Measurements from ENCODE around the gene RFPL3. TPM values are rescaled to one million over a fixed set of nuclear protein-coding genes. Genes with fewer than 3 reads are reported as not detected.
"Not testable (repeated sequence)": the region's sequence is repeated elsewhere in the genome, so short reads cannot be mapped to it uniquely, and the experiment has no call there.

Gene RFPL3
- total RNA-seq, 3 donors from 2014 or later: not detected

- DNase-seq (no peak), ATAC-seq (no peak)
- no peaks in the 10 kb centered on the region for H3K9me3 Mint-ChIP-seq
- H3K4me1 Mint-ChIP-seq (ENCODE audit: low read depth): no peaks in the 10 kb centered on the region
- H3K36me3 Mint-ChIP-seq (ENCODE audit: insufficient read depth): no peaks in the 10 kb centered on the region
- no peaks in the 10 kb centered on the region for H3K27me3 Mint-ChIP-seq (ENCODE audit: low read depth)
- H3K4me3 Mint-ChIP-seq: no peak overlapping the region
These were observed 3.8 kb upstream of the RFPL3 start for GRCh38 chr22:32353840-32354239.

- Mint-ChIP-seq H3K27me3 (ENCODE audit: low read depth) (no peaks in the 10 kb centered on the region), H3K9me3 (no peaks in the 10 kb centered on the region), H3K4me1 (ENCODE audit: low read depth) (no peaks in the 10 kb centered on the region), H3K36me3 (ENCODE audit: insufficient read depth) (no peaks in the 10 kb centered on the region), H3K4me3 (no peak overlapping the region)
- ATAC-seq (peak in 1 of 2 donors; percentile 46), DNase-seq (no peak)
These were observed 3.0 kb upstream of the RFPL3 start for GRCh38 chr22:32354360-32355351.

GRCh38 chr22:32355760-32356159 lies 1.9 kb upstream of the RFPL3 start:
- DNase-seq: no peak
- H3K27me3 Mint-ChIP-seq (ENCODE audit: low read depth): no peaks in the 10 kb centered on the region
- H3K4me3 Mint-ChIP-seq: no peak overlapping the region
- ATAC-seq: no peak
- H3K9me3 Mint-ChIP-seq: no peaks in the 10 kb centered on the region
- peaks cover 2% of the 10 kb centered on the region for H3K36me3 Mint-ChIP-seq (ENCODE audit: insufficient read depth)
- H3K4me1 Mint-ChIP-seq (ENCODE audit: low read depth): no peaks in the 10 kb centered on the region

GRCh38 chr22:32360096-32360495 lies 2.4 kb downstream of the RFPL3 start:
- H3K27me3 Mint-ChIP-seq (ENCODE audit: low read depth); H3K4me1 Mint-ChIP-seq (ENCODE audit: low read depth); H3K36me3 Mint-ChIP-seq (ENCODE audit: insufficient read depth); H3K9me3 Mint-ChIP-seq; ATAC-seq; H3K4me3 Mint-ChIP-seq; DNase-seq: not testable (repeated sequence)

- no peaks in the 10 kb centered on the region for H3K4me1 Mint-ChIP-seq (ENCODE audit: low read depth)
- no peaks in the 10 kb centered on the region for H3K9me3 Mint-ChIP-seq
- peaks cover 2% of the 10 kb centered on the region for H3K27me3 Mint-ChIP-seq (ENCODE audit: low read depth)
- no peak for ATAC-seq
- peaks cover 2% of the 10 kb centered on the region for H3K36me3 Mint-ChIP-seq (ENCODE audit: insufficient read depth)
- no peak for DNase-seq
- no peak overlapping the region for H3K4me3 Mint-ChIP-seq
These were observed 3.6 kb downstream of the RFPL3 start for GRCh38 chr22:32361257-32361656.

- DNase-seq (no peak), ATAC-seq (no peak)
- Mint-ChIP-seq H3K4me1 (ENCODE audit: low read depth) (no peaks in the 10 kb centered on the region), H3K36me3 (ENCODE audit: insufficient read depth) (peaks cover 2% of the 10 kb centered on the region), H3K27me3 (ENCODE audit: low read depth) (peaks cover 2% of the 10 kb centered on the region), H3K9me3 (no peaks in the 10 kb centered on the region), H3K4me3 (no peak overlapping the region)
These were observed 6.5 kb downstream of the RFPL3 start for GRCh38 chr22:32364210-32364609.

GRCh38 chr22:32375678-32376450 lies 18.2 kb downstream of the RFPL3 start:
- H3K36me3 Mint-ChIP-seq (ENCODE audit: insufficient read depth): no peaks in the 10 kb centered on the region
- H3K4me1 Mint-ChIP-seq (ENCODE audit: low read depth): no peaks in the 10 kb centered on the region
- H3K9me3 Mint-ChIP-seq: no peaks in the 10 kb centered on the region
- H3K27me3 Mint-ChIP-seq (ENCODE audit: low read depth): no peaks in the 10 kb centered on the region
- no peak overlapping the region for H3K4me3 Mint-ChIP-seq
- no peak for ATAC-seq
- DNase-seq: no peak

- H3K4me1 Mint-ChIP-seq (ENCODE audit: low read depth): no peaks in the 10 kb centered on the region
- H3K9me3 Mint-ChIP-seq: no peaks in the 10 kb centered on the region
- ATAC-seq: no peak
- no peaks in the 10 kb centered on the region for H3K27me3 Mint-ChIP-seq (ENCODE audit: low read depth)
- DNase-seq: no peak
- no peak overlapping the region for H3K4me3 Mint-ChIP-seq
- no peaks in the 10 kb centered on the region for H3K36me3 Mint-ChIP-seq (ENCODE audit: insufficient read depth)
These were observed 19.0 kb downstream of the RFPL3 start for GRCh38 chr22:32376681-32377080.

GRCh38 chr22:32378707-32379272 lies 21.1 kb downstream of the RFPL3 start:
- no peak overlapping the region for H3K4me3 Mint-ChIP-seq
- no peak for DNase-seq

GRCh38 chr22:32380991-32381390 lies 23.3 kb downstream of the RFPL3 start:
- Mint-ChIP-seq H3K36me3 (ENCODE audit: insufficient read depth) (peaks cover 2% of the 10 kb centered on the region), H3K27me3 (ENCODE audit: low read depth) (no peaks in the 10 kb centered on the region), H3K4me1 (ENCODE audit: low read depth) (no peaks in the 10 kb centered on the region), H3K9me3 (no peaks in the 10 kb centered on the region), H3K4me3 (no peak overlapping the region)
- ATAC-seq: no peak
- DNase-seq: no peak

More at GRCh38 chr22:32378707-32379272, 21.1 kb downstream of the RFPL3 start:
- no peaks in the 10 kb centered on the region for H3K27me3 Mint-ChIP-seq (ENCODE audit: low read depth)
- no peak for ATAC-seq
- no peaks in the 10 kb centered on the region for H3K4me1 Mint-ChIP-seq (ENCODE audit: low read depth)
- H3K9me3 Mint-ChIP-seq: no peaks in the 10 kb centered on the region
- H3K36me3 Mint-ChIP-seq (ENCODE audit: insufficient read depth): no peaks in the 10 kb centered on the region

- Mint-ChIP-seq H3K9me3 (no peaks in the 10 kb centered on the region), H3K36me3 (ENCODE audit: insufficient read depth) (peaks cover 28% of the 10 kb centered on the region), H3K27me3 (ENCODE audit: low read depth) (no peaks in the 10 kb centered on the region), H3K4me1 (ENCODE audit: low read depth) (no peaks in the 10 kb centered on the region), H3K4me3 (no peak overlapping the region)
- DNase-seq (no peak), ATAC-seq (no peak)
These were observed 28.0 kb downstream of the RFPL3 start for GRCh38 chr22:32385681-32386080.

- no peak overlapping the region for H3K4me3 Mint-ChIP-seq
- H3K36me3 Mint-ChIP-seq (ENCODE audit: insufficient read depth): peaks cover 47% of the 10 kb centered on the region
- H3K27me3 Mint-ChIP-seq (ENCODE audit: low read depth): no peaks in the 10 kb centered on the region
- no peak for ATAC-seq
- no peaks in the 10 kb centered on the region for H3K9me3 Mint-ChIP-seq
- no peak for DNase-seq
- no peaks in the 10 kb centered on the region for H3K4me1 Mint-ChIP-seq (ENCODE audit: low read depth)
These were observed 32.0 kb downstream of the RFPL3 start for GRCh38 chr22:32389685-32390084.

GRCh38 chr22:32395107-32395506 lies 37.4 kb downstream of the RFPL3 start:
- DNase-seq (no peak), ATAC-seq (no peak)
- Mint-ChIP-seq H3K9me3 (no peaks in the 10 kb centered on the region), H3K4me1 (ENCODE audit: low read depth) (no peaks in the 10 kb centered on the region), H3K36me3 (ENCODE audit: insufficient read depth) (peaks cover 49% of the 10 kb centered on the region), H3K4me3 (no peak overlapping the region), H3K27me3 (ENCODE audit: low read depth) (no peaks in the 10 kb centered on the region)

GRCh38 chr22:32396255-32396654 lies 38.6 kb downstream of the RFPL3 start:
- Mint-ChIP-seq H3K4me3 (no peak overlapping the region), H3K4me1 (ENCODE audit: low read depth) (no peaks in the 10 kb centered on the region), H3K9me3 (no peaks in the 10 kb centered on the region), H3K36me3 (ENCODE audit: insufficient read depth) (peaks cover 56% of the 10 kb centered on the region), H3K27me3 (ENCODE audit: low read depth) (no peaks in the 10 kb centered on the region)
- DNase-seq (no peak), ATAC-seq (no peak)
